Heart left ventricle (tissue), 16 donors: ENCODE results near the gene GPR156. TPM values are rescaled to one million over a fixed set of nuclear protein-coding genes. Genes with fewer than 3 reads are reported as not detected.
"Not testable (repeated sequence)": the region's sequence is repeated elsewhere in the genome, so short reads cannot be mapped to it uniquely, and the experiment has no call there.

Source experiments
- ATAC-seq, 4 donors: fragments of 200-7000 bp; cut with Tn5 transposase; one replicate each; pipeline ENCODE4 v1.9.1; 2020 to 2022; ENCODE audit warnings: moderate library complexity in 4 of 4, mild to moderate bottlenecking in 3 of 4, moderate number of reproducible peaks in 1 of 4
- DNase-seq, 5 donors: peaks; one replicate each; pipeline ENCODE4 v3.0.0-alpha.2; 2020
- H3K27ac ChIP-seq, 12 donors: fragments of 200-600 bp; sonication (generic) in 4 of 12; one replicate each; pipeline versions ENCODE4 v1.5.0 to v1.8.0; 2016 to 2022; ENCODE audit warnings: mild to moderate bottlenecking in 2 of 12
- H3K27me3 ChIP-seq, 9 donors: fragments of 200-600 bp; sonication (generic) in 2 of 9; one replicate each; pipeline versions ENCODE4 v1.5.1 to v1.8.0; 2016 to 2022; ENCODE audit warnings: mild to moderate bottlenecking in 3 of 9
- H3K36me3 ChIP-seq, 9 donors: fragments of 200-600 bp; sonication (generic) in 2 of 9; one replicate each; pipeline versions ENCODE4 v1.5.0 to v1.8.0; 2018 to 2022; ENCODE audit warnings: mild to moderate bottlenecking in 2 of 9
- H3K4me1 ChIP-seq, 12 donors: fragments of 200-600 bp; sonication (generic) in 4 of 12; one replicate each; pipeline versions ENCODE4 v1.5.0 to v1.8.0; 2016 to 2022; ENCODE audit warnings: mild to moderate bottlenecking in 3 of 12
- H3K4me3 ChIP-seq, 12 donors: fragments of 200-600 bp; sonication (generic) in 4 of 12; one replicate each; pipeline versions ENCODE4 v1.5.0 to v1.8.0; 2017 to 2022; ENCODE audit warnings: mild to moderate bottlenecking in 9 of 12, moderate library complexity in 4 of 12
- H3K9me3 ChIP-seq, 12 donors: fragments of 200-600 bp; sonication (generic) in 4 of 12; one replicate each; pipeline versions ENCODE4 v1.5.0 to v1.8.0; 2016 to 2022; ENCODE audit warnings: mild to moderate bottlenecking in 1 of 12
- POLR2A ChIP-seq, 2 donors: fragments of 450-650 bp; IDR thresholded peaks; one replicate each; pipeline ENCODE4 v1.6.1; 2017; ENCODE audit warnings: antibody characterized with exemption in 2 of 2, mild to moderate bottlenecking in 2 of 2, moderate library complexity in 2 of 2
- WGBS, 4 donors: extraction: QIAGEN DNeasy Blood & Tissue Kit in 2 of 4; methylation state at CpG; one replicate each; pipeline versions ENCODE4 v1.1.5 to v1.1.7; 2013 to 2018; 5-methylcytosine and 5-hydroxymethylcytosine counted together
- intact Hi-C, 10 donors: fragments of 100-400 bp; cut with DNase I; formaldehyde crosslinking; loops; one replicate each; pipeline versions ENCODE4 v1.11.1 to v1.14.2; 2022
- polyA plus RNA-seq, 2 donors: library from polyadenylated mRNA; stranded (reverse); fragments of 200-250 nt; gene quantifications; one replicate each; pipeline ENCODE4 v1.2.3, GENCODE V29; 2013
- total RNA-seq, 9 donors: library from RNA; depleted of rRNA in 2 of 9; stranded (reverse); fragments of >200 nt in 2 of 9; fragmentation: NEBNext Ultra II Directional in 3 of 9; extraction: Animal tissue kit (Norgen Biotek cat#: 25700) in 3 of 9; gene quantifications; one replicate each; pipeline versions ENCODE4 v1.1.0 to v1.2.4, GENCODE V29; 2016 to 2023
- TF ChIP-seq, protein P1 (sequence below), 12 donors: fragments of 200-600 bp; sonication (generic) in 4 of 12; IDR thresholded peaks; one replicate each; pipeline versions ENCODE4 v1.5.0 to v1.8.0; 2018 to 2022; ENCODE audit warnings: antibody characterized with exemption in 12 of 12, mild to moderate bottlenecking in 5 of 12
- donor health status: ischemic (EF 13 %, LVEDD 7.1; RV severe dilation, severe dysfunction).
- donor health status: healthy with polysubstance abuse.
- donor health status: DM: no; HTN: yes; CAD: no.
- donor health status: DM: no; HTN: no; CAD: no.
- donor health status: ischemic (EF 25% LVEDD 6.9; RV normal size, moderate dysfunction).
- donor health status: ischemic (EF 25% LVEDD 5.7; RV mildly dilated, moderate dysfunction).
- donor health status: healthy.
- donor health status: DM: yes; HTN: yes; CAD: no.
- donor health status: ischemic (EF 35%, LVEDD 5.7; RV mildly dilated, moderate dysfunction).
- donor health status: nonischemic (EF 11% LVEDD 7.7; RV severe dilation, severe dysfunction).
- donor health status: DM: yes; HTN: yes; CAD: no.
- donor health status: PGD.
- donor health status: ischemic (EF 29% LVEDD 5.4; RV normal size, mild dysfunction).
- donor health status: nonischemic (EF 23%, LVEDD 6.1; RV moderate dilation, normal function).

The GPR156 gene
- total and polyA plus RNA-seq, 11 donors: 0.06 to 0.24 (median 0.12) TPM; not detected in 5

DNA sequence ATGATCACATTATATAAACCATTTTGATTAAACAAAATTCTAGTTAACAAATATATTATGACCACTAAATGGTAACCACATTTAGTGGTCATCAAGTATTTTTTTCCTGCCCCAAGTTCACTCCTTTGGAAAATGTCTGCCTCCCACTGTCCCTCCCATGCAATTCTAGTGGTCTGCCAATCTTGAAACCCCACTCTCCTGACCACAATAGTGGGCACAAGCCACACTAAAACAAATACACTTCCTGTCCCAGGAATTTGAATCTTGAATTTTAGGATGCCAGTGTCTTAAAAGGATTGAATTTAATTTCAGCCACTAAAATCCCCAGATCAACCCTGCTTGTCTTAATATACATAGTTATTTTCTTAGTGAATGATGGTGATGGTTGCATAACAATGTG, 14.0 kb upstream of the GPR156 start:
- intact Hi-C loops: no loop called here
- TF ChIP-seq, protein P1, sequence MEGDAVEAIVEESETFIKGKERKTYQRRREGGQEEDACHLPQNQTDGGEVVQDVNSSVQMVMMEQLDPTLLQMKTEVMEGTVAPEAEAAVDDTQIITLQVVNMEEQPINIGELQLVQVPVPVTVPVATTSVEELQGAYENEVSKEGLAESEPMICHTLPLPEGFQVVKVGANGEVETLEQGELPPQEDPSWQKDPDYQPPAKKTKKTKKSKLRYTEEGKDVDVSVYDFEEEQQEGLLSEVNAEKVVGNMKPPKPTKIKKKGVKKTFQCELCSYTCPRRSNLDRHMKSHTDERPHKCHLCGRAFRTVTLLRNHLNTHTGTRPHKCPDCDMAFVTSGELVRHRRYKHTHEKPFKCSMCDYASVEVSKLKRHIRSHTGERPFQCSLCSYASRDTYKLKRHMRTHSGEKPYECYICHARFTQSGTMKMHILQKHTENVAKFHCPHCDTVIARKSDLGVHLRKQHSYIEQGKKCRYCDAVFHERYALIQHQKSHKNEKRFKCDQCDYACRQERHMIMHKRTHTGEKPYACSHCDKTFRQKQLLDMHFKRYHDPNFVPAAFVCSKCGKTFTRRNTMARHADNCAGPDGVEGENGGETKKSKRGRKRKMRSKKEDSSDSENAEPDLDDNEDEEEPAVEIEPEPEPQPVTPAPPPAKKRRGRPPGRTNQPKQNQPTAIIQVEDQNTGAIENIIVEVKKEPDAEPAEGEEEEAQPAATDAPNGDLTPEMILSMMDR (IDR thresholded peaks at IDR 0.05): no peak
- TF ChIP-seq POLR2A (IDR thresholded peaks at IDR 0.05): no peak
- Histone ChIP-seq H3K4me1 (peaks cover 0 to 5% (median 0%) of the 10 kb centered on the region in 12 donors), H3K27ac (no peak overlapping the region), H3K4me3 (no peak overlapping the region), H3K9me3 (peaks cover 0 to 14% (median 0%) of the 10 kb centered on the region in 12 donors), H3K36me3 (no peaks in the 10 kb centered on the region), H3K27me3 (no peaks in the 10 kb centered on the region)
- ATAC-seq (no peak), DNase-seq (no peak)

DNA sequence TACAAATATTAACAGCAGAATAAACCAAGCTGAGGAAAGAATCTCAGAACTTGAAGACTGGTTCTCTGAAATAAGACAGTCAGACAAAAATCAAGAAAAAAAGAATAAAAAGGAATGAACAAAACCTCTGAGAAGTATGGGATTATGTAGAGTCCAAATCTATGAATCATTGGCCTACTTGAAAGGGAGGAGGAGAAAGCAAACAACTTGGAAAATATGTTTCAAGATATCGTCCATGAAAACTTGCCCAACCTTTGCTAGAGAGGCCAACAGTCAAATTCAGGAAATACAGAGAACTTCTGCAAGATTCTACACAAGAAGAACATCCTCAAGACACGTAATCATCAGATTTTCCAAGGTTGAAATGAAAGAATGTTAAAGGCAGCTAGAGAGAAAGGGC, 6.5 kb upstream of the GPR156 start:
- H3K4me1 ChIP-seq, intact Hi-C loops, H3K36me3 ChIP-seq, ATAC-seq, H3K4me3 ChIP-seq, DNase-seq, H3K27me3 ChIP-seq, H3K27ac ChIP-seq: not testable (repeated sequence)
- H3K9me3 ChIP-seq: peaks cover 0 to 30% (median 0%) of the 10 kb centered on the region in 12 donors
- 62 to 80% (median 76%) methylated on average over 2 of the region's 2 CpGs for WGBS, 4 donors

DNA sequence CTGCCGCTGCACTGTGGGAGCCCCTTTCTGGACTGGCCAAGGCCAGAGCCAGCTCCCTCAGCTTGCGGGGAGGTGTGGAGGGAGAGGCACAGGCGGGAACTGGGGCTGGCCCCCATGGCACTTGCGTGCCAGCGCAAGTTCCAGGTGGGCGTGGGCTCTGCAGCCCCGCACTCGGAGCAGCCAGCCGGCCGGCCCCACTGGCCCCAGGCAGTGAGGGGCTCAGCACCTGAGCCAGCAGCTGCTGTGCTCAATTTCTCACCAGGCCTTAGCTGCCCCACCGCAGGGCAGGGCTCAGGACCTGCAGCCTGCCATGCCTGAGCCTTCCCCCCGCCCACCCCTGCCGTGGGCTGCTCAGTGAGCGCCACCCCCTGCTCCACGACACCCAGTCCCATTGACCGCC, 4.6 kb upstream of the GPR156 start:
- H3K27me3 ChIP-seq: peaks cover 0 to 16% (median 0%) of the 10 kb centered on the region in 9 donors
- 86 to 97% (median 91%) methylated on average over 11 to 16 of the region's 16 CpGs for WGBS, 4 donors
- no peak overlapping the region for H3K4me3 ChIP-seq
- peaks cover 0 to 23% (median 0%) of the 10 kb centered on the region in 12 donors for H3K9me3 ChIP-seq
- peaks cover 0 to 8% (median 0%) of the 10 kb centered on the region in 12 donors for H3K4me1 ChIP-seq
- no peak overlapping the region for H3K27ac ChIP-seq
- DNase-seq: no peak
- no peaks in the 10 kb centered on the region for H3K36me3 ChIP-seq
- intact Hi-C loops: no loop called here
- no peak for ATAC-seq
- no peak for TF ChIP-seq POLR2A (IDR thresholded peaks at IDR 0.05)
- TF ChIP-seq, protein P1 (IDR thresholded peaks at IDR 0.05): no peak

DNA sequence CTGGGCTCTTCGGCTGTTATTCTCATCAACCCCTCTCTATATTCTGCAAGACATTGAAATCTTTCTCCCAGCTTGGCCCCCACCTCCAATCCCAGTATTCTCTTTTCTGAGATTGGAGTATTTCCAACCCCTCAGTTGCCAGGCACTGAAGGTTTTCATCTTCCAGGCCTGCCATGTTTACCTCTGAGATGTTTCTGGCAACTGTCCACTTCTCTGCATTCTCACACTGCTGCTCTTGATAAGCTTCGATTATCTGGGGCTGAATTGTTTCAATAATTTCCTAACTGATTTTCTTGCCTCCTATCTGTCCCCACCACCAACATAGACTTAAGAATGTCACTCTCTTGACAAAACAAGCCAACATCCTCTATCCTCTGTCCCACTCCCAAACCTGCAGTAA, 1.4 kb upstream of the GPR156 start:
- intact Hi-C loops: no loop called here
- TF ChIP-seq POLR2A (IDR thresholded peaks at IDR 0.05): no peak
- TF ChIP-seq, protein P1 (IDR thresholded peaks at IDR 0.05): no peak
- Histone ChIP-seq H3K4me3 (no peak overlapping the region), H3K27ac (no peak overlapping the region), H3K36me3 (no peaks in the 10 kb centered on the region), H3K9me3 (no peaks in the 10 kb centered on the region), H3K27me3 (peaks cover 0 to 35% (median 0%) of the 10 kb centered on the region in 9 donors), H3K4me1 (peaks cover 0 to 10% (median 0%) of the 10 kb centered on the region in 12 donors)
- DNase-seq (no peak), ATAC-seq (no peak)
- 32 to 40% (median 36%) methylated on average over 2 of the region's 2 CpGs for WGBS, 4 donors

DNA sequence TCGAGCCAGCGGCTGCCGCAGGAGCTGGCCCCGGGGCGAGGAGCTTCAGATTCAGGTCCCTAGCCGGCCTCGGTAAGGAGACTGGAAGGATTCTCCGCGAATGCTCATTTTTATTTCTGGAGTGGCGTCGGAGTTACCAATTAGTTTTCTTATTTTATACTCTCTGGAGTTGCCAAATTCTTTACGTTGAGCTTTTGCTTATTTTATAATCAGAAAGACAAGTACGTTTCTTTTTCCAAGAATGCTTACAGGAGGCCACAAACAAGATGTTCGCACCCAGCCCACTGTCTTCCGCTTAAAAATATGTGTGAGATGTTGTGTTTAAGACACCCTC, 453 bp upstream of the GPR156 start:
- ATAC-seq (no peak), DNase-seq (no peak)
- Histone ChIP-seq H3K4me1 (peaks cover 0 to 10% (median 0%) of the 10 kb centered on the region in 12 donors), H3K36me3 (no peaks in the 10 kb centered on the region), H3K27me3 (peaks cover 0 to 37% (median 0%) of the 10 kb centered on the region in 9 donors), H3K9me3 (no peaks in the 10 kb centered on the region), H3K27ac (no peak overlapping the region), H3K4me3 (peak overlapping the region; percentile 17 to 61 (median 50))
- intact Hi-C loops: no loop called here
- WGBS, 4 donors: 37 to 42% (median 38%) methylated on average over 15 of the region's 15 CpGs
- TF ChIP-seq, protein P1 (IDR thresholded peaks at IDR 0.05): no peak
- TF ChIP-seq POLR2A (IDR thresholded peaks at IDR 0.05): no peak
